DOHH2 (cell line): Measurements from ENCODE around the gene FCHSD2.
A peak's percentile ranks its signal among the peaks of the same experiment; 100 is the strongest.
"Not testable (repeated sequence)": the region's sequence is repeated elsewhere in the genome, so short reads cannot be mapped to it uniquely, and the experiment has no call there.

ENCODE experiments used
- H3F3A ChIP-seq: fragments of 200-600 bp; sonication (generic), shearing (Covaris generic); 2 replicates; pipeline ENCODE4 v1.6.0; 2016; ENCODE audit warnings: antibody characterized with exemption, mild to moderate bottlenecking; ENCODE audit not compliant: control insufficient read depth, insufficient read depth
- H3K27ac ChIP-seq: fragments of 200-600 bp; sonication (generic); 2 replicates; pipeline ENCODE4 v1.5.1; 2014; ENCODE audit warnings: low read depth, mild to moderate bottlenecking, low read length, moderate library complexity
- H3K27me3 ChIP-seq: fragments of 200-600 bp; sonication (generic); 2 replicates; pipeline ENCODE4 v1.6.1; 2014; ENCODE audit warnings: mild to moderate bottlenecking, low read length, mixed read lengths; ENCODE audit not compliant: control insufficient read depth
- H3K36me3 ChIP-seq: fragments of 200-600 bp; sonication (generic); 2 replicates; pipeline ENCODE4 v1.6.1; 2014; ENCODE audit warnings: mild to moderate bottlenecking, low read length, moderate library complexity, mixed read lengths; ENCODE audit not compliant: control insufficient read depth
- H3K4me1 ChIP-seq: fragments of 200-600 bp; sonication (generic); 2 replicates; pipeline ENCODE4 v1.6.1; 2014; ENCODE audit warnings: mild to moderate bottlenecking, low read length, mixed read lengths; ENCODE audit not compliant: control insufficient read depth
- H3K4me2 ChIP-seq: fragments of 200-600 bp; sonication (generic); 2 replicates; pipeline ENCODE4 v1.6.0; 2014; ENCODE audit warnings: mild to moderate bottlenecking, low read length, moderate library complexity
- H3K4me3 ChIP-seq: fragments of 200-600 bp; sonication (generic); 2 replicates; pipeline ENCODE4 v1.5.1; 2014; ENCODE audit warnings: mild to moderate bottlenecking, low read length, mixed read lengths
- H3K79me2 ChIP-seq: fragments of 200-600 bp; sonication (generic); 2 replicates; pipeline ENCODE4 v1.6.1; 2014; ENCODE audit warnings: mild to moderate bottlenecking, low read length, mixed read lengths; ENCODE audit not compliant: control insufficient read depth
- H3K9me2 ChIP-seq: fragments of 200-600 bp; sonication (generic); replicated peaks from 2 replicates; pipeline ENCODE4 v1.6.1; 2014; ENCODE audit warnings: mild to moderate bottlenecking, low read length, mixed read lengths; ENCODE audit not compliant: control insufficient read depth
- H3K9me3 ChIP-seq: fragments of 200-600 bp; sonication (generic); 2 replicates; pipeline ENCODE4 v1.6.1; 2014; ENCODE audit warnings: antibody characterized with exemption, low read length, mixed read lengths; ENCODE audit not compliant: control insufficient read depth, insufficient read depth
- H4K20me1 ChIP-seq: fragments of 200-600 bp; sonication (generic); 2 replicates; pipeline ENCODE4 v1.6.0; 2014; ENCODE audit warnings: low read depth, mild to moderate bottlenecking, antibody characterized with exemption, low read length, moderate library complexity; ENCODE audit not compliant: control insufficient read depth, insufficient read depth
- CTCF ChIP-seq: fragments of 200-600 bp; sonication (generic); IDR thresholded peaks from one replicate; pipeline ENCODE4 v1.5.1; 2014; ENCODE audit warnings: antibody characterized with exemption, mild to moderate bottlenecking, low read depth, low read length; ENCODE audit not compliant: poor library complexity, severe bottlenecking
- EZH2phosphoT487 ChIP-seq: fragments of 200-600 bp; sonication (generic); IDR thresholded peaks from 2 replicates; pipeline ENCODE4 v1.6.1; 2017; ENCODE audit warnings: borderline replicate concordance, mild to moderate bottlenecking, antibody characterized with exemption, low read length, moderate library complexity, mixed read lengths

Gene FCHSD2

GRCh38 chr11:73137262-73137943 lies 4.7 kb downstream of the FCHSD2 start:
- Histone ChIP-seq H3K4me2 (peak overlapping the region; percentile 87), H3K27me3 (no peaks in the 10 kb centered on the region), H3K79me2 (peaks cover 95% of the 10 kb centered on the region), H3K9me2 (no peaks in the 10 kb centered on the region), H3K27ac (peak overlapping the region; percentile 43), H3F3A (0 out of 2 replicates have a peak, but pooled peaks cover 3% of the 10 kb centered on the region), H3K36me3 (peaks cover 95% of the 10 kb centered on the region), H3K4me1 (peaks cover 38% of the 10 kb centered on the region), H3K4me3 (peak overlapping the region; percentile 92), H4K20me1 (no peaks in the 10 kb centered on the region), H3K9me3 (no peaks in the 10 kb centered on the region)
- peak; percentile 50 for TF ChIP-seq CTCF
- no peak for TF ChIP-seq EZH2phosphoT487

- not testable (repeated sequence) for H3K9me2 ChIP-seq, H3K9me3 ChIP-seq, H4K20me1 ChIP-seq, H3K27me3 ChIP-seq, H3F3A ChIP-seq
- H3K36me3 ChIP-seq = peaks cover 100% of the 10 kb centered on the region
- peak overlapping the region; percentile 43 for H3K27ac ChIP-seq
- H3K4me2 ChIP-seq = peak overlapping the region; percentile 87
- peaks cover 38% of the 10 kb centered on the region for H3K4me1 ChIP-seq
- H3K4me3 ChIP-seq = peak overlapping the region; percentile 92
- peaks cover 100% of the 10 kb centered on the region for H3K79me2 ChIP-seq
These were observed 5.4 kb downstream of the FCHSD2 start for GRCh38 chr11:73136722-73137121.

DNA sequence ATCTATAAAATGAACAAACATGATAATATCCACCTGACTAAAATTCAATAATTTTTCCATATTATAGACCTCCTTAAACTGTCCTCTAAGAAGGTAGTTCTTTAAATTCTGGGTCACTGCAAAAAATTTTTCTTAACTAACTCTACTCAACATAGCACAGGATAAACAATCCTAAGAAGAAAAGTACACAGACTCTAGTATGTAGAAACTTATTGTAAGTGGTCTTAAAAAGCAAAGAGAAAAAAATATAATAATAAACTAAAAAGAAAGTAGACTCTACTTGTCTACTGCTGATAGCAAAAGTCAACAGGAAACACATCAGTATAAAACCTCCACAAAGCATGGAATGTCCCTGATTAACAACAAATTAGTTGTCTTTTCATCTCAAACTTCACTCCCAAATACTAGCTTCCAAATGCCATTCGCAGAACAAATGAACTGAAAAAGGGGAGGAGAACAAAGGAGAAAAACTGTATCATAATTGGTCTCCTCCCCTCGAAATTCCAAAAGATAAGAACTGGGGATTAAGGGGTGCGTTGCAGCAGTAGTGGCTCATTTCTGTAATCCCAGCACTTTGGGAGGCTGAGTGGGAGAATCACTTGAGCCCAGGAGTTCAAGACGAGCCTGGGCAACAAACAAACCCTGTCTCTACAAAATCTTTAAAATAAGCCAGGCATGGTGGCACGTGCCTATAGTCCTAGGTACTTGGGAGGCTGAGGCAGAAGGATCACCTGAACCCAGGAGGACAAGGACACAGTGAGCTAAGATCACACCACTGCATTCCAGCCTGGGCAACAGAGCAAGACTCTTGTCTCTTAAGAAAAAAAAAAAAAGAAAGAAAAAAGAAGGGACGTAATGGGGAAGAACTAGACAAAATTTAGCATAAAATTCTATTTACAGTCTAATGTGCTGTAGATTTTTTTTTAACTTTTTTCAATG lies 6.5 kb downstream of the FCHSD2 start:
- Histone ChIP-seq H3K4me1 (peaks cover 38% of the 10 kb centered on the region), H3K4me3 (no peak overlapping the region), H3K27ac (no peak overlapping the region), H3K27me3 (no peaks in the 10 kb centered on the region), H3K9me3 (no peaks in the 10 kb centered on the region), H3K4me2 (no peak overlapping the region), H3K36me3 (peaks cover 97% of the 10 kb centered on the region), H4K20me1 (no peaks in the 10 kb centered on the region), H3F3A (0 out of 2 replicates have a peak, but pooled peaks cover 3% of the 10 kb centered on the region), H3K9me2 (no peaks in the 10 kb centered on the region), H3K79me2 (peaks cover 100% of the 10 kb centered on the region)
- TF ChIP-seq EZH2phosphoT487 (no peak), CTCF (no peak)

- not testable (repeated sequence) for H3K27ac ChIP-seq, H3K4me3 ChIP-seq, H4K20me1 ChIP-seq, H3F3A ChIP-seq, H3K27me3 ChIP-seq, H3K9me2 ChIP-seq, H3K9me3 ChIP-seq, H3K4me2 ChIP-seq
- Histone ChIP-seq H3K36me3 (peaks cover 96% of the 10 kb centered on the region), H3K79me2 (peaks cover 100% of the 10 kb centered on the region), H3K4me1 (peaks cover 17% of the 10 kb centered on the region)
These were observed 9.8 kb downstream of the FCHSD2 start for GRCh38 chr11:73132349-73132748.
